ENCODE results near the gene KCTD19. TPM values are rescaled to one million over a fixed set of nuclear protein-coding genes. Genes with fewer than 3 reads are reported as not detected.
"Not testable (repeated sequence)": the region's sequence is repeated elsewhere in the genome, so short reads cannot be mapped to it uniquely, and the experiment has no call there.

Gene KCTD19
- 1 to 10 TPM in 1 of 2 donors, not detected in 1; 7.0 TPM for total RNA-seq

- intact Hi-C loops (cut with DNase I) = no loop called here
- H3K36me3 ChIP-seq = no peaks in the 10 kb centered on the region
- peaks cover 4% of the 10 kb centered on the region for H3K4me1 ChIP-seq (replicated peaks)
- DNase-seq (ENCODE audit: low spot score) = peak; percentile 35
- TF ChIP-seq POLR2A (IDR thresholded peaks at IDR 0.05) (no peak), CTCF (IDR thresholded peaks at IDR 0.05) (peak in 3 of 4 experiments; percentile 17 to 52 (median 49))
- H3K4me3 ChIP-seq = peak within 1 kb of the TSS; percentile 30 to 31
- no peaks in the 10 kb centered on the region for H3K9me3 ChIP-seq
- H3K27me3 ChIP-seq (replicated peaks; ENCODE audit: insufficient read depth) = no peaks in the 10 kb centered on the region
- WGBS = 8% methylated on average over 61 of the region's 61 CpGs
- no peak within 1 kb of the TSS for H3K27ac ChIP-seq
Observed at GRCh38 chr16:67326472-67327309, at the start of gene KCTD19, which contains the start of gene LRRC36. Gene KCTD19, minus strand, starts transcription at chr16:67326741. Its CDS starts 34 bp downstream, at chr16:67326707. Gene LRRC36, plus strand, starts transcription at chr16:67326815. Its CDS starts 48 bp downstream, at chr16:67326863.

- H3K36me3 ChIP-seq; H3K4me1 ChIP-seq (replicated peaks); H3K27ac ChIP-seq; H3K9me3 ChIP-seq; H3K27me3 ChIP-seq (replicated peaks; ENCODE audit: insufficient read depth); DNase-seq (ENCODE audit: low spot score); intact Hi-C loops (cut with DNase I); H3K4me3 ChIP-seq: not testable (repeated sequence)
- WGBS = 91% methylated on average over 11 of the region's 11 CpGs
Observed at GRCh38 chr16:67376012-67376411, 49.5 kb upstream of the KCTD19 start.

GRCh38 chr16:67372664-67373063, 46.1 kb upstream of the KCTD19 start:
- Histone ChIP-seq H3K27ac (no peak overlapping the region), H3K9me3 (no peaks in the 10 kb centered on the region), H3K4me1 (replicated peaks) (no peaks in the 10 kb centered on the region), H3K36me3 (no peaks in the 10 kb centered on the region), H3K4me3 (no peak overlapping the region), H3K27me3 (replicated peaks; ENCODE audit: insufficient read depth) (no peaks in the 10 kb centered on the region)
- no peak for DNase-seq (ENCODE audit: low spot score)
- TF ChIP-seq POLR2A (IDR thresholded peaks at IDR 0.05) (no peak), CTCF (IDR thresholded peaks at IDR 0.05) (peak in 2 of 4 experiments; percentile 36 to 53)
- intact Hi-C loops (cut with DNase I) = no loop called here

GRCh38 chr16:67370661-67371060, 44.1 kb upstream of the KCTD19 start:
- no peaks in the 10 kb centered on the region for H3K36me3 ChIP-seq
- no peak overlapping the region for H3K4me3 ChIP-seq
- no peaks in the 10 kb centered on the region for H3K4me1 ChIP-seq (replicated peaks)
- intact Hi-C loops (cut with DNase I) = no loop called here
- no peaks in the 10 kb centered on the region for H3K27me3 ChIP-seq (replicated peaks; ENCODE audit: insufficient read depth)
- 94% methylated on average over 4 of the region's 4 CpGs for WGBS
- DNase-seq (ENCODE audit: low spot score) = no peak
- no peaks in the 10 kb centered on the region for H3K9me3 ChIP-seq
- no peak overlapping the region for H3K27ac ChIP-seq
- TF ChIP-seq POLR2AphosphoS5 (IDR thresholded peaks at IDR 0.05) (no peak), POLR2A (IDR thresholded peaks at IDR 0.05) (no peak), CTCF (IDR thresholded peaks at IDR 0.05) (no peak)

- no peak for DNase-seq (ENCODE audit: low spot score)
- H3K36me3 ChIP-seq = no peaks in the 10 kb centered on the region
- no peaks in the 10 kb centered on the region for H3K9me3 ChIP-seq
- intact Hi-C loops (cut with DNase I) = no loop called here
- H3K27ac ChIP-seq = no peak overlapping the region
- TF ChIP-seq CTCF (IDR thresholded peaks at IDR 0.05) (no peak), POLR2AphosphoS5 (IDR thresholded peaks at IDR 0.05) (no peak), POLR2A (IDR thresholded peaks at IDR 0.05) (no peak)
- no peaks in the 10 kb centered on the region for H3K4me1 ChIP-seq (replicated peaks)
- no peak overlapping the region for H3K4me3 ChIP-seq
- no peaks in the 10 kb centered on the region for H3K27me3 ChIP-seq (replicated peaks; ENCODE audit: insufficient read depth)
Observed at GRCh38 chr16:67364600-67365235, 38.2 kb upstream of the KCTD19 start.

Measured in prostate gland (tissue), 2 donors.